Measurements from ENCODE around the gene AP1G2. TPM values are rescaled to one million over a fixed set of nuclear protein-coding genes. Genes with fewer than 3 reads are reported as not detected.

AP1G2 gene
- total RNA-seq, 1 experiment from 2014 or later = 160 TPM

- H3K9me3 Mint-ChIP-seq (ENCODE audit: unreplicated experiment) = no peaks in the 10 kb centered on the region
Measured at GRCh38 chr14:23544511-23545447, 22.8 kb downstream of the AP1G2 start.

GRCh38 chr14:23543403-23543802, 24.2 kb downstream of the AP1G2 start:
- TF ChIP-seq CTCF (IDR thresholded peaks at IDR 0.05; ENCODE audit: insufficient read depth in 1 of 2, low read depth in 1 of 2, low read length in 1 of 2, severe bottlenecking in 1 of 2, unreplicated experiment in 1 of 2) = no peak
- H3K36me3 ChIP-seq (ENCODE audit: control insufficient read depth, insufficient read depth, low read length) = no peaks in the 10 kb centered on the region; the same call in 1 of the 2 replicates
- no peaks in the 10 kb centered on the region for H3K9me3 ChIP-seq
- H3K4me3 ChIP-seq (ENCODE audit: low read depth, low read length) = no peak overlapping the region
- CTCF ChIA-PET = no interaction called here
- no peaks in the 10 kb centered on the region for H3K27me3 Mint-ChIP-seq (ENCODE audit: insufficient read depth, unreplicated experiment)
- H3K9me3 Mint-ChIP-seq (ENCODE audit: unreplicated experiment) = no peaks in the 10 kb centered on the region
- H3K4me1 ChIP-seq = no peaks in the 10 kb centered on the region
- no TSS peak for BruUV-seq (replicated peaks)
- H3K27me3 ChIP-seq (replicated peaks; ENCODE audit: control insufficient read depth, insufficient read depth, low read length) = no peaks in the 10 kb centered on the region
- POLR2A ChIA-PET = no interaction called here
- no peaks in the 10 kb centered on the region for H3K36me3 Mint-ChIP-seq (ENCODE audit: insufficient read depth, unreplicated experiment)
- H3K27ac Mint-ChIP-seq (ENCODE audit: unreplicated experiment) = no peak overlapping the region
- no peak overlapping the region for H3K4me3 Mint-ChIP-seq (ENCODE audit: unreplicated experiment)
- intact Hi-C loops (cut with micrococcal nuclease; ENCODE audit: unreplicated experiment) = no loop called here
- H3K4me1 Mint-ChIP-seq (ENCODE audit: low read depth, unreplicated experiment) = peaks cover 26% of the 10 kb centered on the region
- no peak for DNase-seq

More at GRCh38 chr14:23544511-23545447, 22.8 kb downstream of the AP1G2 start:
- Histone ChIP-seq H3K36me3 (ENCODE audit: control insufficient read depth, insufficient read depth, low read length) (no peaks in the 10 kb centered on the region; the same call in 1 of the 2 replicates), H3K27me3 (replicated peaks; ENCODE audit: control insufficient read depth, insufficient read depth, low read length) (no peaks in the 10 kb centered on the region), H3K9me3 (no peaks in the 10 kb centered on the region), H3K4me1 (no peaks in the 10 kb centered on the region), H3K4me3 (ENCODE audit: low read depth, low read length) (no peak overlapping the region)
- ChIA-PET POLR2A (no interaction called here), CTCF (no interaction called here)
- no peak overlapping the region for H3K4me3 Mint-ChIP-seq (ENCODE audit: unreplicated experiment)
- no peaks in the 10 kb centered on the region for H3K36me3 Mint-ChIP-seq (ENCODE audit: insufficient read depth, unreplicated experiment)
- BruUV-seq (replicated peaks) = no TSS peak
- no peak for TF ChIP-seq CTCF (IDR thresholded peaks at IDR 0.05; ENCODE audit: insufficient read depth in 1 of 2, low read depth in 1 of 2, low read length in 1 of 2, severe bottlenecking in 1 of 2, unreplicated experiment in 1 of 2)
- no peak for DNase-seq
- peaks cover 19% of the 10 kb centered on the region for H3K4me1 Mint-ChIP-seq (ENCODE audit: low read depth, unreplicated experiment)
- intact Hi-C loops (cut with micrococcal nuclease; ENCODE audit: unreplicated experiment) = no loop called here
- no peaks in the 10 kb centered on the region for H3K27me3 Mint-ChIP-seq (ENCODE audit: insufficient read depth, unreplicated experiment)
- H3K27ac Mint-ChIP-seq (ENCODE audit: unreplicated experiment) = peak overlapping the region; percentile 33

- no peaks in the 10 kb centered on the region for H3K9me3 Mint-ChIP-seq (ENCODE audit: unreplicated experiment)
- intact Hi-C loops (cut with micrococcal nuclease; ENCODE audit: unreplicated experiment) = no loop called here
- Histone ChIP-seq H3K9me3 (no peaks in the 10 kb centered on the region), H3K36me3 (ENCODE audit: control insufficient read depth, insufficient read depth, low read length) (no peaks in the 10 kb centered on the region; the same call in 1 of the 2 replicates), H3K27me3 (replicated peaks; ENCODE audit: control insufficient read depth, insufficient read depth, low read length) (no peaks in the 10 kb centered on the region), H3K4me1 (no peaks in the 10 kb centered on the region), H3K4me3 (ENCODE audit: low read depth, low read length) (no peak overlapping the region)
- H3K4me1 Mint-ChIP-seq (ENCODE audit: low read depth, unreplicated experiment) = peaks cover 26% of the 10 kb centered on the region
- H3K4me3 Mint-ChIP-seq (ENCODE audit: unreplicated experiment) = no peak overlapping the region
- no peak for TF ChIP-seq CTCF (IDR thresholded peaks at IDR 0.05; ENCODE audit: insufficient read depth in 1 of 2, low read depth in 1 of 2, low read length in 1 of 2, severe bottlenecking in 1 of 2, unreplicated experiment in 1 of 2)
- BruUV-seq (replicated peaks) = no TSS peak
- no peaks in the 10 kb centered on the region for H3K27me3 Mint-ChIP-seq (ENCODE audit: insufficient read depth, unreplicated experiment)
- DNase-seq = no peak
- H3K36me3 Mint-ChIP-seq (ENCODE audit: insufficient read depth, unreplicated experiment) = no peaks in the 10 kb centered on the region
- ChIA-PET POLR2A (no interaction called here), CTCF (no interaction called here)
- no peak overlapping the region for H3K27ac Mint-ChIP-seq (ENCODE audit: unreplicated experiment)
Measured at GRCh38 chr14:23542261-23542660, 25.3 kb downstream of the AP1G2 start.

All from Caco-2 (cell line).